H1 (cell line): Measurements from ENCODE around the gene RPS6KA4. TPM values are rescaled to one million over a fixed set of nuclear protein-coding genes. Genes with fewer than 3 reads are reported as not detected.

Experiments
- CTCF ChIA-PET: fragments of 300-600 bp; sonication (Branson Sonifier 250); formaldehyde crosslinking; loops from one replicate; lab custom pipeline; 2021; ENCODE audit not compliant: partially characterized antibody; lab: Charles Lee
- POLR2A ChIA-PET: fragments of 300-600 bp; sonication (Branson Sonifier 250); formaldehyde crosslinking; loops from one replicate; lab custom pipeline; 2021; ENCODE audit warnings: inconsistent platforms; ENCODE audit not compliant: partially characterized antibody; lab: Charles Lee
- DNase-seq, 2 experiments: peaks; one replicate each; pipeline versions ENCODE4 v3.0.0 to v3.0.0-alpha.2; 2010 to 2022; ENCODE audit warnings: low spot score in 2 of 2, low read depth in 1 of 2, mixed read lengths in 1 of 2
- FAIRE-seq: peaks from 2 replicates; lab custom pipeline; 2011; peaks lifted over from hg19 to GRCh38; lab: Jason Lieb, UNC
- H2AFZ ChIP-seq: 2 replicates; pipeline ENCODE4 v1.8.1; 2012; ENCODE audit warnings: low read length, inconsistent platforms
- H2AK5ac ChIP-seq: 2 replicates; pipeline ENCODE4 v1.6.1; 2013; ENCODE audit warnings: low read depth, low read length
- H2BK120ac ChIP-seq: replicated peaks from 2 replicates; pipeline ENCODE3; 2013; ENCODE audit warnings: low read depth, low read length, inconsistent platforms
- H2BK12ac ChIP-seq: 2 replicates; pipeline ENCODE4 v1.6.1; 2013; ENCODE audit warnings: low read depth, low read length
- H2BK15ac ChIP-seq: 2 replicates; pipeline ENCODE4 v1.6.1; 2013; ENCODE audit warnings: low read length
- H2BK20ac ChIP-seq: 2 replicates; pipeline ENCODE4 v1.6.1; 2013; ENCODE audit warnings: low read length
- H2BK5ac ChIP-seq: 2 replicates; pipeline ENCODE4 v1.6.1; 2013; ENCODE audit warnings: low read depth, low read length
- H3K14ac ChIP-seq: 2 replicates; pipeline ENCODE4 v1.6.1; 2013; ENCODE audit warnings: inconsistent platforms; ENCODE audit not compliant: insufficient read length
- H3K18ac ChIP-seq: 2 replicates; pipeline ENCODE4 v1.6.1; 2013; ENCODE audit warnings: low read length; ENCODE audit errors: extremely low read depth
- H3K23ac ChIP-seq: 2 replicates; pipeline ENCODE4 v1.6.1; 2013; ENCODE audit warnings: inconsistent platforms; ENCODE audit not compliant: insufficient read length
- H3K23me2 ChIP-seq: 2 replicates; pipeline ENCODE4 v1.6.1; 2013; ENCODE audit warnings: low read depth, low read length
- H3K27ac ChIP-seq: 2 replicates; pipeline ENCODE4 v1.6.1; 2011; ENCODE audit warnings: low read depth, low read length, inconsistent platforms
- H3K27me3 ChIP-seq, 4 experiments: replicated peaks in 1 of 4; 1 replicate in 1 of 4; 2 replicates in 3 of 4; pipeline versions ENCODE4 v1.6.1 to v1.8.1; 2011 to 2013; ENCODE audit warnings: low read length in 3 of 4, mild to moderate bottlenecking in 3 of 4, inconsistent platforms in 2 of 4, mixed read lengths in 2 of 4, moderate library complexity in 1 of 4; ENCODE audit not compliant: control insufficient read depth in 3 of 4, insufficient read depth in 3 of 4; ENCODE audit errors: extremely low read depth in 1 of 4
- H3K36me3 ChIP-seq, 4 experiments: 2 replicates each; pipeline versions ENCODE4 v1.6.1 to v1.8.1; 2011 to 2013; ENCODE audit warnings: mild to moderate bottlenecking in 4 of 4, low read length in 3 of 4, moderate library complexity in 2 of 4, control low read depth in 1 of 4, inconsistent platforms in 1 of 4; ENCODE audit not compliant: insufficient read depth in 4 of 4, control insufficient read depth in 2 of 4
- H3K4ac ChIP-seq: replicated peaks from 2 replicates; pipeline ENCODE3; 2013; ENCODE audit warnings: low read length, low read depth, mixed read lengths, inconsistent platforms; ENCODE audit not compliant: insufficient read length
- H3K4me1 ChIP-seq, 4 experiments: replicated peaks in 1 of 4; 1 replicate in 1 of 4; 2 replicates in 3 of 4; pipeline versions ENCODE4 v1.6.1 to v1.8.1; 2011 to 2013; ENCODE audit warnings: low read length in 3 of 4, inconsistent platforms in 2 of 4, mixed read lengths in 1 of 4; ENCODE audit not compliant: insufficient read depth in 4 of 4, control insufficient read depth in 3 of 4
- H3K4me2 ChIP-seq, 2 experiments: 2 replicates each; pipeline versions ENCODE4 v1.6.1 to v1.8.1; 2011 to 2013; ENCODE audit warnings: low read depth in 2 of 2, low read length in 2 of 2, control low read depth in 1 of 2, inconsistent platforms in 1 of 2, mild to moderate bottlenecking in 1 of 2; ENCODE audit not compliant: insufficient read depth in 1 of 2
- H3K4me3 ChIP-seq, 4 experiments: fragments of 200-600, 300-600 bp in 1 of 4; sonication (generic), shearing (Covaris generic), sonication (Bioruptor Twin) in 1 of 4; 2 replicates each; pipeline versions ENCODE4 v1.5.1 to v1.8.1; 2011 to 2016; ENCODE audit warnings: low read length in 4 of 4, low read depth in 3 of 4, control low read depth in 2 of 4, inconsistent platforms in 2 of 4, mild to moderate bottlenecking in 2 of 4, mixed read lengths in 1 of 4, moderate library complexity in 1 of 4; ENCODE audit not compliant: insufficient read depth in 2 of 4; ENCODE audit errors: extremely low read depth in 1 of 4
- H3K56ac ChIP-seq: replicated peaks from 2 replicates; pipeline ENCODE3; 2013; ENCODE audit warnings: low read depth, mild to moderate bottlenecking, mixed read lengths, low read length, inconsistent platforms; ENCODE audit not compliant: insufficient read length
- H3K79me1 ChIP-seq: 2 replicates; pipeline ENCODE4 v1.6.1; 2013; ENCODE audit warnings: low read depth, low read length, control low read depth
- H3K79me2 ChIP-seq, 2 experiments: 2 replicates each; pipeline versions ENCODE4 v1.6.1 to v1.8.1; 2012 to 2013; ENCODE audit warnings: low read length in 2 of 2, mild to moderate bottlenecking in 2 of 2, inconsistent platforms in 1 of 2; ENCODE audit not compliant: insufficient read depth in 2 of 2, control insufficient read depth in 1 of 2
- H3K9ac ChIP-seq, 4 experiments: replicated peaks in 1 of 4; 1 replicate in 1 of 4; 2 replicates in 3 of 4; pipeline versions ENCODE4 v1.6.1 to v1.8.1; 2011 to 2013; ENCODE audit warnings: low read depth in 3 of 4, low read length in 3 of 4, control low read depth in 2 of 4, mild to moderate bottlenecking in 2 of 4, moderate library complexity in 2 of 4, inconsistent platforms in 1 of 4; ENCODE audit errors: extremely low read depth in 1 of 4
- H3K9me3 ChIP-seq, 2 experiments: 2 replicates each; pipeline versions ENCODE4 v1.6.1 to v1.8.1; 2012 to 2013; ENCODE audit warnings: mild to moderate bottlenecking in 2 of 2, moderate library complexity in 2 of 2, control low read depth in 1 of 2, inconsistent platforms in 1 of 2, low read depth in 1 of 2, low read length in 1 of 2, mixed read lengths in 1 of 2; ENCODE audit not compliant: insufficient read depth in 2 of 2
- H4K20me1 ChIP-seq, 2 experiments: replicated peaks in 1 of 2; 2 replicates each; pipeline versions ENCODE3 to v1.8.1; 2011 to 2013; ENCODE audit warnings: inconsistent platforms in 2 of 2, low read length in 2 of 2, mild to moderate bottlenecking in 1 of 2; ENCODE audit not compliant: insufficient read depth in 2 of 2, control insufficient read depth in 1 of 2
- H4K5ac ChIP-seq: 2 replicates; pipeline ENCODE4 v1.6.1; 2013; ENCODE audit warnings: low read length, low read depth, mixed read lengths, inconsistent platforms; ENCODE audit not compliant: insufficient read length
- H4K8ac ChIP-seq: 2 replicates; pipeline ENCODE4 v1.8.0; 2013; ENCODE audit warnings: mild to moderate bottlenecking, moderate library complexity, low read length, inconsistent platforms; ENCODE audit not compliant: insufficient read depth; ENCODE audit errors: extremely low read depth
- H4K91ac ChIP-seq: replicated peaks from 2 replicates; pipeline ENCODE3; 2013; ENCODE audit warnings: low read length, mixed read lengths, inconsistent platforms; ENCODE audit not compliant: insufficient read length
- BCL11A ChIP-seq, 2 experiments: IDR thresholded peaks; one replicate each; pipeline ENCODE4 v1.6.1; 2011; ENCODE audit warnings: low read depth in 2 of 2, low read length in 2 of 2, mild to moderate bottlenecking in 2 of 2
- EGR1 ChIP-seq: IDR thresholded peaks from 2 replicates; pipeline ENCODE4 v1.6.1; 2011; ENCODE audit warnings: low read depth, low read length, borderline replicate concordance
- FOSL1 ChIP-seq: IDR thresholded peaks from 2 replicates; pipeline ENCODE4 v1.6.1; 2011; ENCODE audit warnings: mild to moderate bottlenecking, low read depth, low read length, moderate library complexity; ENCODE audit not compliant: insufficient read depth
- GTF2F1 ChIP-seq: IDR thresholded peaks from 2 replicates; pipeline ENCODE4 v1.6.1; 2012; ENCODE audit warnings: low read depth, low read length, improper control_type of control experiment, borderline replicate concordance
- RAD21 ChIP-seq, 2 experiments: IDR thresholded peaks in 1 of 2; conservative IDR thresholded peaks in 1 of 2; 2 replicates each; pipeline ENCODE4 v1.6.1; 2011; ENCODE audit warnings: low read depth in 2 of 2, low read length in 2 of 2, improper control_type of control experiment in 1 of 2, inconsistent platforms in 1 of 2, mild to moderate bottlenecking in 1 of 2, moderate library complexity in 1 of 2
- RBBP5 ChIP-seq: IDR thresholded peaks from 2 replicates; pipeline ENCODE4 v1.7.1; 2012; ENCODE audit warnings: low read depth, mild to moderate bottlenecking, inconsistent platforms, low read length, moderate library complexity, borderline replicate concordance
- SAP30 ChIP-seq: fragments of 300-600 bp; sonication (generic); IDR thresholded peaks from 2 replicates; pipeline ENCODE4 v1.7.1; 2012; ENCODE audit warnings: low read length, moderate library complexity, mild to moderate bottlenecking, inconsistent platforms; ENCODE audit not compliant: insufficient read depth, insufficient replicate concordance
- SIX5 ChIP-seq: IDR thresholded peaks from 2 replicates; pipeline ENCODE4 v1.6.1; 2011; ENCODE audit warnings: mild to moderate bottlenecking, low read depth, low read length
- WGBS, 2 experiments: shearing (Covaris generic) in 1 of 2; methylation state at CpG; one replicate each; pipeline versions ENCODE4 v1.1.6 to v1.1.7; 2013 to 2015; ENCODE audit warnings: low lambda C conversion rate in 2 of 2, mixed read lengths in 2 of 2, inconsistent platforms in 1 of 2, low coverage in 1 of 2, missing lambda C conversion rate in 1 of 2; ENCODE audit not compliant: insufficient replicate concordance in 2 of 2, insufficient coverage in 1 of 2, insufficient read length in 1 of 2; ENCODE audit errors: extremely low coverage in 1 of 2, missing lambda C conversion rate in 1 of 2; 5-methylcytosine and 5-hydroxymethylcytosine counted together
- polyA plus RNA-seq, 7 experiments: library from polyadenylated mRNA; depleted of rRNA in 3 of 7; stranded (reverse) in 5 of 7; unstranded in 2 of 7; fragments of >200 nt in 5 of 7; fragments of 200-250 nt in 2 of 7; gene quantifications; 1 replicate in 5 of 7; 2 replicates in 1 of 7; 4 replicates in 1 of 7; pipeline versions ENCODE4 v1.2.1 to v1.2.3, GENCODE V29; 2011 to 2013; ENCODE audit warnings: missing spikeins in 2 of 7, mixed read lengths in 2 of 7
- total RNA-seq: library from RNA; stranded (reverse); fragmentation: NEBNext Ultra II Directional; extraction: Animal tissue kit (Norgen Biotek cat#: 25700); gene quantifications from 2 replicates; pipeline ENCODE4 v1.2.1, GENCODE V29; 2021
- TF ChIP-seq, protein P1 (sequence below): IDR thresholded peaks from 2 replicates; pipeline ENCODE4 v1.6.1; 2011; ENCODE audit warnings: low read length, improper control_type of control experiment
- TF ChIP-seq, protein P2 (sequence below): IDR thresholded peaks from 2 replicates; pipeline ENCODE4 v1.6.1; 2012; ENCODE audit warnings: inconsistent platforms

Gene RPS6KA4
- total and polyA plus RNA-seq, 2 of the 8 experiments (the other 6 are each of a cell fraction or from before 2014, with no cell fraction given), result 8.2 to 12.6 TPM

DNA sequence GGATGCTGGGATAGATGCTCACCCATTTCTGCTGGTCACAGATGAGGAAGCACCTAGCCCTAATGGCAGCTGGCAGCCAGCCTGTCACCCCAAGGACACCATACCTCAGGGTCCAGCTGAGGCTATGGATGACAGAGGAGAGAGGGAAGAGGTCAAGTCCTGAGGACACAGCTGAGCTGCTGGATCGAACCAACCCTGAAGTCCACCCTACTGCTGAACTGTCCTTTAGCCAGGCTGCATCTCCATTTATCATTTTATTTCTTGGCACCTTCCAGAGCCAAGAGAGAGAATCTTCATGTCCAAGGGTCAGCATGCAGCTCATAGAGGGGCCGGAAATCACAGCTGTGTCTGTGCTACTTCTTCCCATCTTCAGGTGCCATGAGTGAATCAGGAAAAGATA is 30.9 kb downstream of the RPS6KA4 start:
- Histone ChIP-seq H4K20me1 (no peaks in the 10 kb centered on the region), H3K23me2 (no peaks in the 10 kb centered on the region)
- TF ChIP-seq SIX5 (no peak), RBBP5 (no peak), EGR1 (no peak), GTF2F1 (no peak), RAD21 (IDR thresholded peaks at IDR 0.05 in 1 of 2, conservative IDR thresholded peaks at IDR 0.05 in 1 of 2; ENCODE audit: low read depth in 2 of 2, low read length in 2 of 2) (no peak), BCL11A (IDR thresholded peaks at IDR 0.05; ENCODE audit: low read depth in 2 of 2, low read length in 2 of 2) (no peak), FOSL1 (no peak), SAP30 (no peak)
- TF ChIP-seq, protein P1, sequence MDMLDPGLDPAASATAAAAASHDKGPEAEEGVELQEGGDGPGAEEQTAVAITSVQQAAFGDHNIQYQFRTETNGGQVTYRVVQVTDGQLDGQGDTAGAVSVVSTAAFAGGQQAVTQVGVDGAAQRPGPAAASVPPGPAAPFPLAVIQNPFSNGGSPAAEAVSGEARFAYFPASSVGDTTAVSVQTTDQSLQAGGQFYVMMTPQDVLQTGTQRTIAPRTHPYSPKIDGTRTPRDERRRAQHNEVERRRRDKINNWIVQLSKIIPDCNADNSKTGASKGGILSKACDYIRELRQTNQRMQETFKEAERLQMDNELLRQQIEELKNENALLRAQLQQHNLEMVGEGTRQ, result no peak
- TF ChIP-seq, protein P2, sequence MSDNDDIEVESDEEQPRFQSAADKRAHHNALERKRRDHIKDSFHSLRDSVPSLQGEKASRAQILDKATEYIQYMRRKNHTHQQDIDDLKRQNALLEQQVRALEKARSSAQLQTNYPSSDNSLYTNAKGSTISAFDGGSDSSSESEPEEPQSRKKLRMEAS, result no peak
- TF ChIP-seq, all 59 proteins: peak for 0
- ChIA-PET POLR2A (interaction anchor here (1.6 kb wide), 1 partner anchor 17 kb away, joined by 5 read pairs; no protein-coding TSS in a partner anchor), CTCF (interaction anchor here (0.7 to 2.4 kb wide), 12 partner anchors 9 to 176 kb away, joined by 3 to 14 read pairs (median 4); no protein-coding TSS in a partner anchor)
- no peaks in the 10 kb centered on the region for H3K79me2 ChIP-seq
- no peak overlapping the region for H2BK20ac ChIP-seq
- H4K91ac ChIP-seq, result no peak overlapping the region
- H2AFZ ChIP-seq, result no peak overlapping the region
- H3K9ac ChIP-seq, result no peak overlapping the region
- no peak overlapping the region for H3K4ac ChIP-seq
- no peak overlapping the region for H3K4me2 ChIP-seq
- no peak overlapping the region for H3K18ac ChIP-seq
- no peak overlapping the region for H2BK15ac ChIP-seq
- no peak overlapping the region for H3K23ac ChIP-seq
- no peaks in the 10 kb centered on the region for H3K36me3 ChIP-seq
- no peak overlapping the region for H3K56ac ChIP-seq
- no peak overlapping the region for H2BK5ac ChIP-seq
- H3K4me3 ChIP-seq, result no peak overlapping the region
- H2BK120ac ChIP-seq, result no peak overlapping the region
- H3K79me1 ChIP-seq, result no peaks in the 10 kb centered on the region; the same call in 1 of the 2 replicates
- peaks cover 0 to 2% (median 0%) of the 10 kb centered on the region in 4 experiments; a peak in 1 of 7 replicates for H3K27me3 ChIP-seq
- DNase-seq (no peak), FAIRE-seq (no peak)
- no peak overlapping the region for H2AK5ac ChIP-seq
- H3K14ac ChIP-seq, result no peak overlapping the region
- 0 out of 2 replicates have a peak overlapping the region, but pooled peaks have one; percentile 23 for H2BK12ac ChIP-seq
- no peak overlapping the region for H3K27ac ChIP-seq
- peaks cover 0 to 4% (median under 1%) of the 10 kb centered on the region in 4 experiments; a peak in 2 of 7 replicates for H3K4me1 ChIP-seq
- no peaks in the 10 kb centered on the region for H3K9me3 ChIP-seq
- no peak overlapping the region for H4K8ac ChIP-seq
- no peak overlapping the region for H4K5ac ChIP-seq
- 95% methylated on average over 2 of the region's 2 CpGs; no CpG with 5 or more reads in 1 of the 2 experiments for WGBS, 2 experiments
